CD1c-positive myeloid dendritic cell (primary cell): ENCODE results near the gene FAM131C.
A peak's percentile ranks its signal among the peaks of the same experiment; 100 is the strongest.
"Not testable (repeated sequence)": the region's sequence is repeated elsewhere in the genome, so short reads cannot be mapped to it uniquely, and the experiment has no call there.

ENCODE experiments used
- DNase-seq: peaks from one replicate; pipeline ENCODE4 v3.0.0-alpha.2; 2016; ENCODE audit errors: extremely low spot score

FAM131C gene, protein sequence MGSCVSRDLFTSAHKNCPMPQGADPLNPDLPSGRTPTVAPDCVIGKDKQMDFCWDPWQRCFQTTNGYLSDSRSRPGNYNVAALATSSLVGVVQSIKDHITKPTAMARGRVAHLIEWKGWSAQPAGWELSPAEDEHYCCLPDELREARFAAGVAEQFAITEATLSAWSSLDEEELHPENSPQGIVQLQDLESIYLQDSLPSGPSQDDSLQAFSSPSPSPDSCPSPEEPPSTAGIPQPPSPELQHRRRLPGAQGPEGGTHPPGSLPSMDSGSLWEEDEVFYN

DNA sequence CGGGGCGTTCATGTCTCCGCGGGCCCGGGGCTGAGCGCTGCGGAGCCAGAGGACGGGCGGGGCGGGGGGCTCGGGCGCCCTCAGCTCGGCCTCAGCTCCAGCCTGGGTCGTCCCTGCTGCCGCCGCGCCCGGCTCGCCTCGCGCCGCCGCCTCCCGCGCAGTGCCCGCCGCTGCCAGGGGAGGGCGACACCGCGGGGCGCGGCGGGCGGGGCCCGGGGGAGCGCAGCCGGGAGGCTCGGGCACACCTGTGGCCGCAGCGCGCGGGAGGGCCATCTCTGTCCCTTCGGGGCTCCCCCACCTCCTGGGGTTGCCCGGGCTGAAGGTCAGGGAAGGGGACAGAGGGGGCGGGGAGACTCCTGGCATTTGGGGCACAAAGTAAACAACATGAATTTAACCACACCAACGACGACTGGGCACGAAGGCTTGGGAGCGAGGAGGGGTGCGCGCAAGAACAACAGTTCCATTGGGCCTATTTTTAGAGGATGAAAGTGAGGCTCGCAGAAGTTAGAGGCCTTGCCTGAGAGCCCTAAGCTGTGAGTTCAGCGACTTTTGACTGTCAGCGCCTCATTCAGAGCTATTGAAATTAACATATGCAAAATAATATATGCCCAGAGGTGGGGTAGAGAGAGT lies at the start of gene FAM131C:
Gene FAM131C, minus strand, starts transcription at position 162 of the 630 bp plus-strand sequence. CDS start 209 bp downstream, outside the sequence.
- DNase-seq: peak; percentile 45

DNA sequence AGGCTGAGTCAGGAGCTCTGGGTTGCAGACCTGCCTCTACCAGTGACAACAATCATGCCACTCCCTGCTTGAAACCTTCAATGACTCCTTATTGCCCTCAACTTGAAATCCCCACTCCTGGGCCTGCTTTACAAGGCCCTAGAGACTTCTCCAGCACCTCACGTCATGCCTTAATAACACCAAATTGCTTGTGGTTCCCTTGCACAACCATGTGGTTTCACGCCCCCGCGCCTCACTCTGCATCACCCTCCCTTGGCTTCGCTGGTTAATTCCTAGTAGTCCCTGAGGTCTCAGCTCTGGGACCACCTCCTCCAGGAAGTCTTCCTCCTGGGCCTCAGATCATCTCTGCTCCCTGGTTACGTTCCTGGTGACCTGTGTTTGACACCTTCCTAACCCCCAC lies 49.5 kb upstream of the FAM131C start:
- DNase-seq: peak; percentile 87

DNA sequence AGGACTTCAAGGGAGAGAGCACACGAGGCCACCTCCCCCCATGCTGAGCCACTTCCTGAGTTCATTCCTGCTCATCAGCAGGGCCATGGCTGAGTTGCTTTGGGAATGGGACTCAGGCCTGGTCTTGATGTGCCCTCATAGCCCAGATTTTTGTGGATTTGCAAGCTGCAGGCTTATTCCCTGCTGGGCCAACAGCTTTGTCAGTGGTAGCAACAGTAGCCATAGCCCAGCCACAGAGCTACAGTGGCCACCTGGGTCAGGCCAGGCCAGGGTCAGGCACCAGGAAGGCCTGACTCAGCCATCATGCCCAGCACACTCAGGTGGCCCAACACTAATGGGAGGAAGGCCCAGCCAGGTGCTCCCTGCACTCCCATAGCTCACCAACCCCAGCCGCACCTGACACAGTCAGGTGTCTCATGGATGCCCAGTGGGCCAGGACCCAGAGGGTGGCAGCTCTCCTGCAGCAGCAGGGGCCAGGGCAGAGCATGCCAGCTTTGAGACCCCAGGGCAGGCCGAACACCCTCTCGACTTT lies 49.0 kb upstream of the FAM131C start:
- DNase-seq: no peak

DNA sequence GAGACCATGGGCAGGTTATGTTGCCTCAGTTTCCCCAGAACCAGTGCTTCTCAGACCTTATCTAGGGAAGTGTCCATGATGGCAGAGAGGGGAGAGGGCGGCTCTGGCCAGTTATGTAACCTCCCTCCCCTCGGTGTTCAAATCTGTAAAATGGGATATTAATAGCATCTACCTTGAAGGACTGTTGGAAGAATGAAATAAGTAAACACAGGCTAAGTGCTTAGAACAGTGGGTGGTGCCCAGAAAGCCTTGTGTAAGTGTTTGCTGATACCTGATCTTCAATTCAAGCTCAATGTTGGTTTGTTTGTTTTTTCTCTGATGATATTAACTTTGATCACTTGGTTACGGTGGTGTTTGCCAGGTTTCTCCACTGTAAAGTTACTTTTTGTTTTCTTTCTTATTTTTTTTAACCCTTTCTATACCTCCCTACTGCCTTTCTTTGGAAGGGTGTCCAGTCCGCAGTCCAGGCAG lies 47.5 kb upstream of the FAM131C start:
- DNase-seq: no peak

DNA sequence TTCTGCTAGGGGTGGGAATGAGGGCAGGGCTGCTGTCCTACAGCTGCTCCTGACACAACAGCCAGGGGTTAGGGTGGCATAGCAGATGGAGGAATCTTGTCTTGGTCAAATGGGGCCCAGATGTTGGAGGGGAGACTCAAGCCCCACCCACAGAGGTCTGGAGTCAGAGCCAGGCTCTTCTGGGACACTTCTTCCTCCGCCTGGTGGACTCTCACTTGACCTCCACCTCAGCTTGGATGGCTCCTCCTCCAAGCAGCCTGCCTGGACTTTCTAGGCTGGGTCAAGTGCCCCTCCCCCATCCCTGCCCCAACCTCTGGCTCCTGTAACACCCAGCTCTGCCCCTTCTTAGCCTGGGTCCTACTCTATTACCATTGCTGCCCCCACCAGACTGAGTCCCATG lies 47.0 kb upstream of the FAM131C start:
- DNase-seq: no peak

DNA sequence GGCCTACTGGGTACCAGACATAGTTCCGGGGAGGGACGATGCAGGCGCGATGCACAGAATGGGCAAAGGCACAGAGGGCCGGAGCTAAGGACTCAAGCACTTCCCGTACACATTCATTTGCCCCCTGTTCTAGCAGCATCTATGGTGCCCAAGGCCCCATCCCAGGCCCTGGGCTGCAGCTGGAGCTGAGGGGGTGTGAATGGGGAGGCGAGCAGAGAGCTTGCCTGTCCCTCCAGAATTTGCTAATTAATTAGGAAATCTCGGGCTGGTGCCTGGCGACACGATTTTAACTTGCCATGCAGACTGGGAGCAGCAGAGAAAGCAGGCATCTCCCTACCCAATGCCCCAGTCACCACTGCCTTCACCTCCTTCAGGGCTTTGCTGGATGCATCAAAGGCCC lies 46.5 kb upstream of the FAM131C start:
- no peak for DNase-seq

DNA sequence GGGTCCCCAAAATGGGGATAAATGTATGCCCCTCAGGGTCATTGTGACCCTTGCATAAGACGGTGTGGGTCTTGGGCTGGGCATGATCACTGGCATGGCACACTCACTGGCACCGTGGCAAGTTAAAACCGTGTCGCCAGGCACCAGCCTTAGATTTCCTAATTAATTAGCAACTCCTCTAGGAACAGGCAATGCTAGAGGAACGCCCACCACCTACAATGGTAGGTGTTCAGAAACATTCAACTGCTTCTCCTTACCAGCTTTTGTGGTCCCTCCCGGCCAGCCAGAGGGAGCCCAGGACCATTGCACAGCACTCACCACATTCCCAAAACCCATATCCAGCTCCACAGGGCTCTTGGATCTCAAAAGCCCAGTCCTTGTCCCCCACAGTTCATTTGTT lies 46.1 kb upstream of the FAM131C start:
- no peak for DNase-seq

DNA sequence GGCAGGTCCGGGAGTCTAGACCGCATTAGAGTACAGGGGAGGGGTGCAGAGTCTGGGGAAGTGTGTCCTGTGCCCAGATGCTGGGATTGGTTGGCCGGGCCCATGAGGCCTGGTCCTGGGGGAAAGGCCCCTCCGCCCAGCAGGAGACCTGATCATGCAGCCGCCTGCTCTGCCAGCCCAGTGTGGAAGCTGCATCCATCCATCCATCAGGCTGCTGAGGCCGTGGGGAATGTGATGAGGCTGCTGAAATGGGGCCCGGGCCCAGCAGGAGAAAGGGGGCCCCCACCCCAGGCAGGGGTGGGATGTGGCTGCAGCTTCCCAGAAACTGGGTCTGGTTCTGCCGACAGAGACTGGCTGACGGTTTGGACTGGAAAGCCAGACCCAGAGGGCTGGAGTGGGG lies 45.3 kb upstream of the FAM131C start:
- DNase-seq: no peak

DNA sequence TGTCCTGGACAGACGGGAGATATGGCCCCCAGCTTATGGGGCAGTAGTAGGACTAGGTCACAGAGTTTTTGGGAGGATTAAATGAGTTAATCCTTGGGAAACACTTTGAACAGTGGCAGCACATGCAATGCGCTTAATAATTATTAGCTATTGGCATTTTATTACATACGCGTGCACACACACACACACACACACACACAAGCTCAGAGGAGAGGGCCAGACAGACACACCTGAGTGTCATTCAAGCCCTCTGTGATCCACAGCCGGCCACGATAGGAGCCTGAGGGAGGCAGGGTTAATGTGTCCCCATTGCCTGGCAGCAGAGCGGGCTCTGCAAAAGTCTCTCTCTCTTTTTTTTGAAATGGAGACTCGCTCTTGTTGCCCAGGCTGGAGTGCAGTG lies 44.5 kb upstream of the FAM131C start:
- no peak for DNase-seq

DNA sequence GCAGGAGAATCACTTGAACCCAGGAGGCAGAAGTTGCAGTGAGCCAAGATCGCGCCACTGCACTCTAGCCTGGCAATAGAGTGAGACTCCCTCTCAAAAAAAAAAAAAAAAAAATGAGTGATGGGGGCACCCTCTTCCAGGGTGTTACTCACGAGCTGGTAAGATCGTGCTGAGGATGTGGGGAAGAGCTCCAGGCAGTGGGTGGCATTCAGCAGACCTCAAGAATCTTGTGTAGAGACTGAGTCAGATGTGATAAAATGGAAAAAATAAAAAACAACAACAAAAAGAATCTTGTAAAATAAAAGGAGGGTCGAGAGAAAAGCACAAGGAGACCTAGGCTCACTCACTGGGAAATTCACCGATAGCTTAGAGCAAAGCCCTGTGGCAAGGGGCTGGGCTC lies 43.9 kb upstream of the FAM131C start:
- no peak for DNase-seq

DNA sequence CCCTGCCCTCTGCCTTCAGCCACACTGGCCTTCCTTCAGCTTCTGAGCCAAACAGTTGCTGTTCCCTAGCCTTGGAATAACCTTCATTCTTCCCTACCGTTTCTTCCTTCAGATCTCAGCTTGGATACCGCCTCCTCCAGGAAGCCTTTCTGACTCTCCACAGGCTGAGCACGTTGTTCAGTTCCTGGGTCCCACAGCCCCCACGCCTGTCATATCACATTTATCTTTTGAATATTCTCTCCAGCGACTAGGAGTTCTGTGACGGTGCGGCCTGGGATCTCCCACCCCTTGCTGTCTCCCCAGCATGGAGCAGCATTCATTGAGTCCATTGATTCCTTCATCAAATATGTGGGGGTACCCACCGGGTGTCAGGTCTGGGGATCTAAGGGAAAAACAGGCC lies 43.2 kb upstream of the FAM131C start:
- DNase-seq: no peak

DNA sequence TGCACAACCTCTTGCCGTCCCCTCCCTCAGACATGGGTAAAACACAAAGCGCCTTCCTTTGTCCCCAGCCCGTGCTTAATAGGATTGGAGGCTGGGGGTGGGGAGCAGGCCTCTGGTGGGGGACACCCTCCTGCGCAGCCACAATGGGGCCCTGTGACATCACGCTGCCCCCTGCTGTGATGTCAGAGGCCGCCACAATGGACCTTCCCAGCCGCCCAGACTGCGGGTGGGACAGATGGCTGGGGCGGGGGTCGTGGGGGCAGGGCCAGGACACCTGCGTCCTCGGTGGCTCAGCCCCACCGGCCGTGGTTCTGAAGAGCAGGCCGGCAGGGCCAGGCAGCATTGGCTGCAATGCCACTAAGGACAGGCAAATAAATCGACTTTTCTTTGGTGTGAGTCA lies 42.6 kb upstream of the FAM131C start:
- no peak for DNase-seq

DNA sequence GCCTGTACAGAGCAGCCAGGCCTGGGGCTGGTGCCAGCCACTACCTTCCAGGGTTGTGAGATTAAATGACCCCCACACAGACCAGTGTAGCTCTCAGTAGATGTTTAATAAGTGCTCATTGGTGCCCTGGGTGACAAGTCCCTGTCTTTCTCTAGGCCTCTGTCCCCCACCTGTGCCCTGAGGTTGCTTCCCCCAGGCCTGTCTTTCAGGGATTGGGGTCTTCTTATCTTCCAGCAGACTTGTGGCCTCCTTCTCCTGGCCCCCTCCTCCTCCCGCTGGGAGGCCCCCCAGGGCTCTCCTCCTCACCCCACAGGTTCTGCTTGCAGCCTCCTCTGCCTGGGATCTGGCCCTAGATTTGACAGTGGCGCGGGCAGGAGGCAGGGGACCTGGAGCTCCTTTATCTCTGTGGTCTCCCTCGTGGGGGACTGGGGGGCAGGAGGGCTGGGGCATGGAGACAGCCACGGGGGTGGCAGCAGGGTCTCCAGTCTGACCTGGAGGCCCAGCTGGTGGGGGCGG lies 42.1 kb upstream of the FAM131C start:
- DNase-seq: no peak

DNA sequence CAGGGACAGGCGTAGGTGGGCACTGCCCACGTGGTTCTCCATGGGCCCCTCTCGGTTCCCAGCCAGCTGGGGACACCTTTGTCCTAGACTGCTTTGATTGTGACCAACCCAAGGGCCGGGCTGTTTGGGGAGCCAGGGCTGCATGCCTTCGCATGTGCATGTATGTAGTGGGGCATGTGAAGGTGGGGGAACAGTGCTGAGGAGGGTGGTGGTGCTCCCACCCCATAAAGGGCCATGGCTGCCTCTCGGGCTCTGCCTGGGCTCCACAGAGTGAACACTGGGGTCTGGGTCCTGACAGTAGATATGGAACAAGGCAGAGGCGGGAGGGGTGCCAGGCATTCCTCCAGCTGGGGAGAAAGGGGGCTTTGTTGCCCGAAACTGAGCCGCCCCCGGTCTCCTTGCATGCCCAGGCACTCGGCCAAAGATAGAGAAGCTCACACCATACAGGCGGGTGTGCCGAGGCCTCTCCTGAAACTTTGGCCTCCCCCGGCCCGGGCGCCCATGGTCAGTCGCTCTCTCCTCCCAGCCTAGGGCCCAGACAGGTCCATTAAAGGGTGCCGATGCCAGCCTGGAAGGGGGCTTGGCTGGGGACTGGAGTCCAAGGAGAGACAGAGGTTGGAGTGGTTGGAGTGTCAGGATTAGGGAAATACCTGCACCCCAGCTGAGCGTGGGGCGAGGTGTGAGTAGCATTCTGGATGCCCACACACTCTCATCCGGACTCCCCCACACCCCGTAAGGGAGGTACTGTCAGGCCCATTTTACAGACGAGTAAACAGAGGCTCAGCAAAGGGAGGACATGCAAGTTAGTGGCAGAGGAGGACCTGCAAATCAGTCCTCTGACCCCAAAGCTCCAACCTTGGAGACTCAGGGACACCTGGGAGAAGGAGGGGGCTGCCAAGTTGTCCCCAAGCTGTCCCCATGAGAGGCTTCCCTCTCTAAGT lies 41.3 kb upstream of the FAM131C start:
- no peak for DNase-seq

DNA sequence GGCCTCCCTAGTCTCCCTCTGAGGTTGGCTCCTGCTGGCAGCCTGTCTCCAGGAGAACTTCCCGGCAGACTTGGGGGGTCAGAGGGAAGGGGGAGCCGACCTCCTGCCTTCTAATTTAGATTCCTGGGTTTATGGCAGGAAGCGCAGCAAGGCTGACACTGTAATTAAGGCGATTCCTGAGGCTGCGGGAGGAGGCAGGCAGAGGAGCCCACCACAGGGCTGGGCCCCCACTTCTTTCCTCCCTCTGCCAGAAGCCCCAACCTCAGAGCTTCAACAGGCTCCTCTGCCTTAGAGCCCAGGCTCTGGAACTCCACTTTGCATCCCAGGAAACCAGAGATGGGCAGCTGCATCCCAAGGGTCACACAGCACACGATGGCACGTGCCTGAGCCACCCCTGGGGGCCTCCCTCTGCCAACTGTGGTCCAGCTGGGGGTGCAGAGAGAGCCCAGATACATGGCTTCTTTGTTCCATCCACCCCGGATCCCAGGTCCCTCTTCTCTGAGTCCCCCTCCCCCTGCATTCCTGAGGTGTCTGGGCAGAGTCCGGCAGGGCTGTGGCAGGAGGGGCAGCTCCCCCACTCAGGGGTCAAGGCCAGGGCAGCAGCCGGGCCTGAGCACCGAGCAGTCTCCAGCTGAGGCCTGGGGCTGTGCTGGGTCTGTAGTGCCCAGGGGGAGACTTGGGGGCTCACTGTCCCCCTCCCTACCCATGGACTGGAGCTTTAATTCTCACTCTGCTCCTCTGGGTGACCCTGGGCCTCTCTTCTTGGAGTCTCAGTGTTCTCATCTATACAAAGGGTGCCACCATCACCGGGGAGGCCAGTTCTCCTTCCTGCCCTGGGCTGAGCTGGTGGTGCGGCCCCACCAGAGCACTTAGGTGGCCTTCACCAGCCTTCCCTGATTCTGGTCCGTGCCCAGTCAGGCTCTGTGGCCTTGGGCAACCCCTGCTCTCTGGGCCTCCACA lies 39.4 kb upstream of the FAM131C start:
- DNase-seq: no peak

DNA sequence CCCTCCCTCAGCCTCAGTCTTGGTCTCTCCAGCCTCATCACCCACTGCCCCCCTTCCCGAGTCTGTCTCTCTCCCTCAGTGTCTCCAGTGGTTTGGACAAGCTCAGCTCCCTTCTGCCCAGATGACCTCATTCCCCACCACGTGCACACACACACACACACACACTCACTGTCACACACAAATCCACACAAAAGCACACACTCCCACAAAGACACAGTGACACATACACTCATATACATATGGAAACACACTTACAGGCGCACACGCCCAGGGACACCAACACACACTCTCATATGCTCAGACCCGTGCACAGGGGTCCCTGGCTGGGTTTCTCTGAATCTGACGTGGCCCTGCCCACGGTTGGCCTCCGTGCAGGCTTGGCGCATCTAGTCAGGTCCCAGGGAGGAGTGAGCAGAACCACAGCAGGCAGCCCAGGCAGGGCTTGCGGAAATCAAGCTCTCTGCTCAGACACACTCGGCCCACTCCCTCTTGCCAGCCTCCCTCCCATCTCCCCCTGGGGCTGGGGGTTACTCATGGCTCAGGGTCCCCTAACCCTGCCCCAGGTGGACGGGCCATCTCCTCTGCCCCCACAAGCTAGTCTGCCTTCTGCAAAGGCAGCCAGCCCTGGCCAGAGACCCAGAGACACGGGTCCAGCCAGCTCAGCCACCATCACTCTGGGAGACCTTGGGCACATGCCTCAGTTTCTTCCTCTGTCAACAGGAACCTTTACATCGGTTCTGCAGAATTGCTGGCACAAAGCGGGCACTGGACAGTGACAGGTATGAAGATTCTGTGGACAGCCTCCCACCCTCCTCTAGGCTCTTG lies 38.5 kb upstream of the FAM131C start:
- DNase-seq: no peak

DNA sequence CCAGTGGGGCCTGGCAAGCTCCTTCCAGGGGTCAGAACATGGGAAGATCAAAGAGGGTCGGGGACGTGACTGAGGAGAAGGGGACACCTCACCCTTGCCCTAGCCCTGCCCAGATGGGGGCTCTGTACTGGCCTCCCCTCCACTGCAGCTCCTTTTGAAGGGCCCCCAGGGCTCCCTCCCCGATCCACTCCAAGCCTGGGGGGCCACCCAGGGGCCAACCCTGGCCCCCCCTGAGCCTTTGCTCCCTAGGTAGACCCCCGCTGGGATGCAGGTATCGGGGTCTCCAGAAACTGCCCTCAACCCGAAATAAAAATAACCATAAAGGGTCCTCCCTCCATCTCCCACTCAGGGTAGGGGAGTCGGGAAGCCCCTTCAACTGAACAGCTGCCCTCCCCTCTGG lies 37.4 kb upstream of the FAM131C start:
- DNase-seq: no peak

DNA sequence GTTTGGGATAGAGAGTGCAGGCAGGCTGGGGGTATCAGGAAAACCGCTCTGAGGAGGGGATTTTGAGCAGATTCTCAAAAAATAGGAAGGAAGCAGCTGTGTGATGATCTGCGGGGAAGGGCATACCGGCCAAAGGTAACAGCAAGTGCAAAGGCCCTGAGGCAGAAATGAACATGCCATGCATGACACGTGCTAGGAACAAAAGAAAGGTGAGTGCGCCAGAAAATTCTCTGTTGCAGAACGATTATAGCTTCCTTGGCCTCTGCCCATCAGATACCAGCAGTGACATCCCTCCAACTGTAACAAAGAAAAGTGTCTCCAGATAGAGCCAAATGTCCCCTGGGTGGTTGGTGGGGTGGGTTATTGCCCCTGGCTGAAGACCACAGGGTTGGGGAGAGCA lies 37.0 kb upstream of the FAM131C start:
- DNase-seq: no peak

DNA sequence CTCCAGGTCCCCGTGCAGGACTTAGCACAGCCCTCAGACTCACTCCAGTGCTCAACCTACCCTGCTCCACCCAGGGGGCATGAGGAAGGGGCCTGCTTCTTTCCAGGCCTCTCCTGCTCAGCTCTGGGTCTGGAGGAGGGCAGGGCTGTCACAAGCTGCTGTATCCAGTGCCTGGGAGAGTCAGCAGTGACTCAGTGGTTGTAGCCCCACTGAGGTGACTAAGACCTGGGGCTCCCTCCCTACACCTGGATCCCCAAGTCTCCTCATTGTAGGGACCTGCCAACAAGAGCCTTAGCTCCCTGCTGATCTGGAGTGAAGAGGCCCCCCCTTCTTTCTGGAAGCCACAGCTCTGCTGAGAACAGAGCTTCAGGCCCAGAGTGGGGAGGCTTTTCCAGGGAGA lies 36.1 kb upstream of the FAM131C start:
- DNase-seq: no peak

DNA sequence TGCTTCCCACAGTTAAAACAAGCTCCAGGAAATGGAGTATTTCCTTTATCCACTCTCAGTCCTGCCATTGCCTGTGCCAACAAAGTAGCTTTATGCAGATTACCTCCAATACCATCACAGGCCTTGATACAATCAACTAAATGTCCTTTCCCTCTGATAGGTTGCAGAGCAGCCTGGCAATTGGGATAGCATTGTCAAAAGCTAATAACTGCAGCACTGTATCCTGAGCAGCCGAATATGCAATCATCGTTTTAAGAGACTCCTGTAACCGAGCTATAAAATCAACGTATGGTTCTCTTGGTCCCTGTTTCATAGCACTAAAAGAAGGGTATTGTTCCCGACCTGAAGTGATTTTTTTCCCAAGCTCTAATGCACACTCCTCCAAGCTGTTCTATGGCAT lies 33.6 kb upstream of the FAM131C start:
- DNase-seq: not testable (repeated sequence)
